Peyer's patch (tissue), 4 donors: Measurements from ENCODE around the gene LSMEM2.
"Not testable (repeated sequence)": the region's sequence is repeated elsewhere in the genome, so short reads cannot be mapped to it uniquely, and the experiment has no call there.

Source experiments
- CTCF ChIP-seq, 6 experiments: fragments of 450-650 bp in 4 of 6; fragments of 200-600 bp in 2 of 6; sonication (generic) in 1 of 6; IDR thresholded peaks; one replicate each; pipeline ENCODE4 v1.5.1; 2017 to 2019; ENCODE audit warnings: antibody characterized with exemption in 6 of 6, mild to moderate bottlenecking in 3 of 6, moderate library complexity in 1 of 6
- POLR2A ChIP-seq, 2 donors: fragments of 450-650 bp; IDR thresholded peaks; one replicate each; pipeline ENCODE4 v1.5.1; 2017; ENCODE audit warnings: antibody characterized with exemption in 2 of 2, mild to moderate bottlenecking in 2 of 2, moderate library complexity in 2 of 2

GRCh38 chr3:50272538-50272910 is 6.4 kb upstream of the LSMEM2 start:
- TF ChIP-seq CTCF, POLR2A (IDR thresholded peaks at IDR 0.05): not testable (repeated sequence)
